K562 (cell line): ENCODE measurements around the gene NFATC3. TPM values are rescaled to one million over a fixed set of nuclear protein-coding genes. Genes with fewer than 3 reads are reported as not detected.

Experiments used
- ATF7 ChIP-seq: fragments of 450-650 bp; IDR thresholded peaks from 2 replicates; pipeline ENCODE4 v1.7.1; 2014; ENCODE audit warnings: mild to moderate bottlenecking, moderate library complexity
- GTF2F1 ChIP-seq: IDR thresholded peaks from 2 replicates; pipeline ENCODE4 v1.6.1; 2011; ENCODE audit warnings: low read depth, low read length, improper control_type of control experiment
- MAZ ChIP-seq, 2 experiments: fragments of 450-650 bp in 1 of 2; sonication (generic) in 1 of 2; formaldehyde crosslinking; IDR thresholded peaks in 1 of 2; conservative IDR thresholded peaks in 1 of 2; 2 replicates each; pipeline versions ENCODE4 v1.4.0 to v1.5.0; 2020; ENCODE audit warnings: mild to moderate bottlenecking in 1 of 2, missing genetic modification reagents in 1 of 2
- MECOM ChIP-seq: fragments of 250-450 bp; sonication (Bioruptor Pico); IDR thresholded peaks from 2 replicates; pipeline ENCODE4 v1.8.0; 2022; ENCODE audit warnings: inconsistent platforms
- NFYB ChIP-seq: IDR thresholded peaks from 2 replicates; pipeline ENCODE4 v1.6.1; 2011; ENCODE audit warnings: mild to moderate bottlenecking, moderate library complexity; ENCODE audit not compliant: insufficient read length; ENCODE audit errors: extremely low read depth
- NONO ChIP-seq, 2 experiments: fragments of 200-400 bp in 1 of 2; fragments of 450-650 bp in 1 of 2; formaldehyde crosslinking in 1 of 2; IDR thresholded peaks; 2 replicates each; pipeline ENCODE4 v1.6.1; 2017; ENCODE audit warnings: low read depth in 2 of 2, mild to moderate bottlenecking in 2 of 2, moderate library complexity in 2 of 2, low read length in 1 of 2
- PCBP1 ChIP-seq: fragments of 200-400 bp; formaldehyde crosslinking; IDR thresholded peaks from 2 replicates; pipeline ENCODE4 v1.6.1; 2018; ENCODE audit warnings: mild to moderate bottlenecking, low read depth, low read length; ENCODE audit not compliant: poor library complexity, severe bottlenecking
- PHB2 ChIP-seq: fragments of 450-650 bp; IDR thresholded peaks from 2 replicates; pipeline ENCODE4 v1.6.1; 2017; ENCODE audit warnings: low read depth
- PHF8 ChIP-seq: fragments of 200-600 bp; sonication (generic); IDR thresholded peaks from 2 replicates; pipeline ENCODE4 v1.6.1; 2012; ENCODE audit warnings: mixed run types, mild to moderate bottlenecking, inconsistent platforms, low read length, moderate library complexity, borderline replicate concordance
- POLR2G ChIP-seq: fragments of 200-400 bp; formaldehyde crosslinking; IDR thresholded peaks from 2 replicates; pipeline ENCODE4 v1.6.1; 2017; ENCODE audit warnings: low read depth, mild to moderate bottlenecking, antibody characterized with exemption, low read length, moderate library complexity
- POLR3A ChIP-seq: IDR thresholded peaks from 2 replicates; pipeline ENCODE4 v1.6.1; 2011; ENCODE audit warnings: borderline replicate concordance, mild to moderate bottlenecking, moderate library complexity; ENCODE audit not compliant: insufficient read length, insufficient read depth; ENCODE audit errors: extremely low read depth
- RNF2 ChIP-seq: sonication (generic); IDR thresholded peaks from 2 replicates; pipeline ENCODE4 v1.6.1; 2016
- RUNX1 ChIP-seq: sonication (generic); IDR thresholded peaks from 2 replicates; pipeline ENCODE4 v1.6.1; 2016; ENCODE audit warnings: antibody characterized with exemption, low read depth
- SNIP1 ChIP-seq: fragments of 450-650 bp; IDR thresholded peaks from 2 replicates; pipeline ENCODE4 v1.7.1; 2017; ENCODE audit warnings: low read depth, mild to moderate bottlenecking
- SRSF9 ChIP-seq: fragments of 200-400 bp; formaldehyde crosslinking; IDR thresholded peaks from 2 replicates; pipeline ENCODE4 v1.6.1; 2017; ENCODE audit warnings: low read depth, low read length, borderline replicate concordance
- TAF7 ChIP-seq: fragments of 450-650 bp; IDR thresholded peaks from 2 replicates; pipeline ENCODE4 v1.6.1; 2016; ENCODE audit warnings: missing genetic modification characterization, missing compliant biosample characterization
- TAF9B ChIP-seq: fragments of 450-650 bp; IDR thresholded peaks from 2 replicates; pipeline ENCODE4 v1.6.1; 2018; ENCODE audit warnings: mild to moderate bottlenecking; ENCODE audit not compliant: partially characterized antibody
- ZBTB8A ChIP-seq: fragments of 450-650 bp; IDR thresholded peaks from 2 replicates; pipeline ENCODE4 v1.6.1; 2018; ENCODE audit warnings: mild to moderate bottlenecking, moderate library complexity; ENCODE audit not compliant: partially characterized antibody
- ZNF324 ChIP-seq: fragments of 250-450 bp; sonication (Bioruptor Pico); IDR thresholded peaks from 2 replicates; pipeline ENCODE4 v1.4.0; 2020; ENCODE audit warnings: mild to moderate bottlenecking
- ZNF384 ChIP-seq: IDR thresholded peaks from 2 replicates; pipeline ENCODE4 v1.6.1; 2012; ENCODE audit warnings: low read depth, low read length, improper control_type of control experiment
- ZNF41 ChIP-seq: fragments of 250-450 bp; sonication (Bioruptor Pico); conservative IDR thresholded peaks from 2 replicates; pipeline ENCODE4 v1.4.0; 2020; ENCODE audit warnings: mild to moderate bottlenecking
- ZNF589 ChIP-seq: fragments of 200-800 bp; sonication (Bioruptor generic); IDR thresholded peaks from 2 replicates; pipeline ENCODE4 v1.6.1; 2016; ENCODE audit warnings: low read depth, missing genetic modification characterization, missing compliant biosample characterization
- ZNF717 ChIP-seq: fragments of 250-450 bp; sonication (Bioruptor Pico); IDR thresholded peaks from 2 replicates; pipeline ENCODE4 v1.5.0; 2021
- ZSCAN29 ChIP-seq: fragments of 450-650 bp; IDR thresholded peaks from 2 replicates; pipeline ENCODE4 v1.6.1; 2017
- polyA plus RNA-seq, 8 experiments: library from polyadenylated mRNA; depleted of rRNA in 4 of 8; stranded (reverse) in 5 of 8; unstranded in 3 of 8; fragments of >200 nt; fragmentation: Nextera tagmentation in 2 of 8; fragmentation: Illumina TruSeq in 1 of 8; extraction: Ambion mirVana in 2 of 8; extraction: Trizol in 1 of 8; gene quantifications; 2 replicates each; pipeline versions ENCODE4 v1.2.1 to v1.2.3, GENCODE V29; 2011 to 2014; ENCODE audit warnings: inconsistent platforms in 1 of 8, missing spikeins in 1 of 8
- total RNA-seq, 7 experiments: library from RNA; depleted of rRNA in 6 of 7; stranded (reverse); fragments of >200 nt in 6 of 7; fragmentation: Illumina TruSeq in 2 of 7; extraction: Trizol in 2 of 7; gene quantifications; 2 replicates each; pipeline versions ENCODE4 v1.2.1 to v1.2.3, GENCODE V29; 2011 to 2021; ENCODE audit warnings: low replicate concordance in 1 of 7
- TF ChIP-seq, protein P1 (sequence below): IDR thresholded peaks from 2 replicates; pipeline ENCODE4 v1.6.1; 2016; ENCODE audit warnings: missing genetic modification characterization, missing compliant biosample characterization
- TF ChIP-seq, protein P2 (sequence below): fragments of 250-450 bp; sonication (Bioruptor Pico); IDR thresholded peaks from 2 replicates; pipeline ENCODE4 v1.8.0; 2022; ENCODE audit warnings: moderate library complexity, mild to moderate bottlenecking, inconsistent platforms
- TF ChIP-seq, protein P3 (sequence below): fragments of 200-800 bp; sonication (Bioruptor generic); IDR thresholded peaks from 2 replicates; pipeline ENCODE4 v1.6.1; 2017; ENCODE audit warnings: missing genetic modification characterization, missing compliant biosample characterization

The NFATC3 gene
- total and polyA plus RNA-seq, 9 of the 15 experiments (the other 6 are each of a cell fraction or from before 2014, with no cell fraction given): 15.7 to 98.4 (median 59.4) TPM

DNA sequence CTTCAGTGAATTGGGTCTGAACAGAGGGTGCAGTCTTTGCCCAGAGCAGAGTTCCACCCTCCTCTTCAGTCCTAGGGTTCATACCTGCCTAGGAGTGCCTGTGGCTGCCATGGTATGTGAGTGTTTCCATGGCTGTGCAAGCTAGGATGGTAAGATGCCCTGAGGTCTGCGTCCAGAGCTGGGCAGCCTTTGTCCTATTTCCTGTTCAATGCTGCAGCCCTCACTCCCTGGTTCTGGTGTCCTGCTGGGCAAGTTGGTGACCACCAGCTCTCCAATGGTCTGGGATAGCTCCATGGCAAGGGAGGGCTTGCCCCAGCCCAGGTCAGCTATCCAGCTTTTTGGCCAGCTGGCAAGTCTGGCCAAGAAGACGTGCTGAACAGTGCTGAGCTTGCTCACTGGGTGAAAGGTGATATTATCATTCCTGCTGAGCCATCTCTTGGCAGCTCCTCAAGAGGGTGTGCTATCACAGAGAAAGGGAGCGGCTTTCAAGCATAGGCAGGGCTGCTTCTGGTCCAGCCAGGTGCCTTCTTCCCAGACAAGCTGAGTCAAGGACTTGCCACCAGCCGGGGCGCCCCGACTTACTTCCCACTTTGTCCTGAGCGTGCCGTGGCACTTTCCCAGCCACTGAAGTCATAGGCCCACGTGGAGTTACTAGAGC is 13.0 kb upstream of the NFATC3 start (continued):
- TF ChIP-seq, protein P1, sequence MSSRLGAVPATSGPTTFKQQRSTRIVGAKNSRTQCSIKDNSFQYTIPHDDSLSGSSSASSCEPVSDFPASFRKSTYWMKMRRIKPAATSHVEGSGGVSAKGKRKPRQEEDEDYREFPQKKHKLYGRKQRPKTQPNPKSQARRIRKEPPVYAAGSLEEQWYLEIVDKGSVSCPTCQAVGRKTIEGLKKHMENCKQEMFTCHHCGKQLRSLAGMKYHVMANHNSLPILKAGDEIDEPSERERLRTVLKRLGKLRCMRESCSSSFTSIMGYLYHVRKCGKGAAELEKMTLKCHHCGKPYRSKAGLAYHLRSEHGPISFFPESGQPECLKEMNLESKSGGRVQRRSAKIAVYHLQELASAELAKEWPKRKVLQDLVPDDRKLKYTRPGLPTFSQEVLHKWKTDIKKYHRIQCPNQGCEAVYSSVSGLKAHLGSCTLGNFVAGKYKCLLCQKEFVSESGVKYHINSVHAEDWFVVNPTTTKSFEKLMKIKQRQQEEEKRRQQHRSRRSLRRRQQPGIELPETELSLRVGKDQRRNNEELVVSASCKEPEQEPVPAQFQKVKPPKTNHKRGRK (tag): no peak
- TF ChIP-seq SNIP1: no peak
- TF ChIP-seq ZNF589: no peak
- no peak for TF ChIP-seq ZNF384
- no peak for TF ChIP-seq PCBP1
- no peak for TF ChIP-seq PHF8
- TF ChIP-seq ZNF717: no peak
- no peak for TF ChIP-seq RNF2
- TF ChIP-seq POLR2G: no peak
- no peak for TF ChIP-seq SRSF9
- no peak for TF ChIP-seq MAZ (CRISPR knock-in tag; conservative IDR thresholded peaks at IDR 0.05 in 1 of 2, IDR thresholded peaks at IDR 0.05 in 1 of 2)
- TF ChIP-seq NFYB: no peak
- TF ChIP-seq MECOM (CRISPR knock-in tag): peak; percentile 80
- TF ChIP-seq NONO (IDR thresholded peaks at IDR 0.05; ENCODE audit: low read depth in 2 of 2, low read length in 1 of 2): no peak
- TF ChIP-seq, protein P2, sequence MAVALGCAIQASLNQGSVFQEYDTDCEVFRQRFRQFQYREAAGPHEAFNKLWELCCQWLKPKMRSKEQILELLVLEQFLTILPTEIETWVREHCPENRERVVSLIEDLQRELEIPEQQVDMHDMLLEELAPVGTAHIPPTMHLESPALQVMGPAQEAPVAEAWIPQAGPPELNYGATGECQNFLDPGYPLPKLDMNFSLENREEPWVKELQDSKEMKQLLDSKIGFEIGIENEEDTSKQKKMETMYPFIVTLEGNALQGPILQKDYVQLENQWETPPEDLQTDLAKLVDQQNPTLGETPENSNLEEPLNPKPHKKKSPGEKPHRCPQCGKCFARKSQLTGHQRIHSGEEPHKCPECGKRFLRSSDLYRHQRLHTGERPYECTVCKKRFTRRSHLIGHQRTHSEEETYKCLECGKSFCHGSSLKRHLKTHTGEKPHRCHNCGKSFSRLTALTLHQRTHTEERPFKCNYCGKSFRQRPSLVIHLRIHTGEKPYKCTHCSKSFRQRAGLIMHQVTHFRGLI: no peak
- no peak for TF ChIP-seq TAF9B
- no peak for TF ChIP-seq PHB2
- no peak for TF ChIP-seq ZNF324 (CRISPR knock-in tag)
- TF ChIP-seq RUNX1: no peak
- no peak for TF ChIP-seq TAF7 (tag)
- no peak for TF ChIP-seq ZSCAN29
- no peak for TF ChIP-seq GTF2F1
- no peak for TF ChIP-seq POLR3A
- TF ChIP-seq ZBTB8A: no peak
- no peak for TF ChIP-seq ATF7
- TF ChIP-seq, protein P3, sequence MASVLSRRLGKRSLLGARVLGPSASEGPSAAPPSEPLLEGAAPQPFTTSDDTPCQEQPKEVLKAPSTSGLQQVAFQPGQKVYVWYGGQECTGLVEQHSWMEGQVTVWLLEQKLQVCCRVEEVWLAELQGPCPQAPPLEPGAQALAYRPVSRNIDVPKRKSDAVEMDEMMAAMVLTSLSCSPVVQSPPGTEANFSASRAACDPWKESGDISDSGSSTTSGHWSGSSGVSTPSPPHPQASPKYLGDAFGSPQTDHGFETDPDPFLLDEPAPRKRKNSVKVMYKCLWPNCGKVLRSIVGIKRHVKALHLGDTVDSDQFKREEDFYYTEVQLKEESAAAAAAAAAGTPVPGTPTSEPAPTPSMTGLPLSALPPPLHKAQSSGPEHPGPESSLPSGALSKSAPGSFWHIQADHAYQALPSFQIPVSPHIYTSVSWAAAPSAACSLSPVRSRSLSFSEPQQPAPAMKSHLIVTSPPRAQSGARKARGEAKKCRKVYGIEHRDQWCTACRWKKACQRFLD (CRISPR knock-in tag): no peak
- no peak for TF ChIP-seq ZNF41
